ENCODE measurements around the gene DHRSX.

DNA sequence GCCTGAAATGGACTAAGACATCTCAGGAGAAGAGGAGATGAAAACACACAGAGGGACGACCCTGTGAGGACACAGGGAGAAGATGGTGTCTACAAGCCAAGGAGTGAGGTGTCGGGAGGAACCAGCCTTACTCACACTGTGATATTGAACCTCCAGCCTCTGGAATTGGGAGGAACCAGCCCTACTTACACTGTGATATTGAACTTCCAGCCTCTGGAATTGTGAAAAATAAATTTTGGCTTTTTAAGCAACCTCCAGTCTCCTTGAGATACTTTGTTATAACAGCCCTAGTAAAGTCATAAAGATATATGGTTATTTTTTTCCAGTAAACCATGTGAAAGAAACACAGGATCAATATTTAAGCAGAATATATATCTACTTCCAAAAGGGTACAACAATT, 76.5 kb downstream of the DHRSX start:
- no peak for TF ChIP-seq POLR2A (IDR thresholded peaks at IDR 0.05; ENCODE audit: low read depth, low read length)
- TF ChIP-seq, protein P1, sequence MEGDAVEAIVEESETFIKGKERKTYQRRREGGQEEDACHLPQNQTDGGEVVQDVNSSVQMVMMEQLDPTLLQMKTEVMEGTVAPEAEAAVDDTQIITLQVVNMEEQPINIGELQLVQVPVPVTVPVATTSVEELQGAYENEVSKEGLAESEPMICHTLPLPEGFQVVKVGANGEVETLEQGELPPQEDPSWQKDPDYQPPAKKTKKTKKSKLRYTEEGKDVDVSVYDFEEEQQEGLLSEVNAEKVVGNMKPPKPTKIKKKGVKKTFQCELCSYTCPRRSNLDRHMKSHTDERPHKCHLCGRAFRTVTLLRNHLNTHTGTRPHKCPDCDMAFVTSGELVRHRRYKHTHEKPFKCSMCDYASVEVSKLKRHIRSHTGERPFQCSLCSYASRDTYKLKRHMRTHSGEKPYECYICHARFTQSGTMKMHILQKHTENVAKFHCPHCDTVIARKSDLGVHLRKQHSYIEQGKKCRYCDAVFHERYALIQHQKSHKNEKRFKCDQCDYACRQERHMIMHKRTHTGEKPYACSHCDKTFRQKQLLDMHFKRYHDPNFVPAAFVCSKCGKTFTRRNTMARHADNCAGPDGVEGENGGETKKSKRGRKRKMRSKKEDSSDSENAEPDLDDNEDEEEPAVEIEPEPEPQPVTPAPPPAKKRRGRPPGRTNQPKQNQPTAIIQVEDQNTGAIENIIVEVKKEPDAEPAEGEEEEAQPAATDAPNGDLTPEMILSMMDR (IDR thresholded peaks at IDR 0.05; ENCODE audit: extremely low read depth in 1 of 2, insufficient read depth in 1 of 2, low read depth in 1 of 2, low read length in 2 of 2), result no peak
- no peak for TF ChIP-seq JUN (IDR thresholded peaks at IDR 0.05; ENCODE audit: borderline replicate concordance, insufficient read depth, insufficient read length, low read depth)
- TF ChIP-seq FOS (IDR thresholded peaks at IDR 0.05; ENCODE audit: borderline replicate concordance, insufficient read depth, low read length), result no peak
- TF ChIP-seq MYC (IDR thresholded peaks at IDR 0.05; ENCODE audit: low read depth, low read length), result no peak

All from endothelial cell of umbilical vein (primary cell).